GM19193 (cell line): Measurements from ENCODE around the gene FMNL3.

Experiments
- POLR2A ChIP-seq: IDR thresholded peaks from 4 replicates; pipeline ENCODE4 v1.6.1; 2011; ENCODE audit not compliant: insufficient read depth, insufficient read length; ENCODE audit errors: extremely low read depth

Gene FMNL3

DNA sequence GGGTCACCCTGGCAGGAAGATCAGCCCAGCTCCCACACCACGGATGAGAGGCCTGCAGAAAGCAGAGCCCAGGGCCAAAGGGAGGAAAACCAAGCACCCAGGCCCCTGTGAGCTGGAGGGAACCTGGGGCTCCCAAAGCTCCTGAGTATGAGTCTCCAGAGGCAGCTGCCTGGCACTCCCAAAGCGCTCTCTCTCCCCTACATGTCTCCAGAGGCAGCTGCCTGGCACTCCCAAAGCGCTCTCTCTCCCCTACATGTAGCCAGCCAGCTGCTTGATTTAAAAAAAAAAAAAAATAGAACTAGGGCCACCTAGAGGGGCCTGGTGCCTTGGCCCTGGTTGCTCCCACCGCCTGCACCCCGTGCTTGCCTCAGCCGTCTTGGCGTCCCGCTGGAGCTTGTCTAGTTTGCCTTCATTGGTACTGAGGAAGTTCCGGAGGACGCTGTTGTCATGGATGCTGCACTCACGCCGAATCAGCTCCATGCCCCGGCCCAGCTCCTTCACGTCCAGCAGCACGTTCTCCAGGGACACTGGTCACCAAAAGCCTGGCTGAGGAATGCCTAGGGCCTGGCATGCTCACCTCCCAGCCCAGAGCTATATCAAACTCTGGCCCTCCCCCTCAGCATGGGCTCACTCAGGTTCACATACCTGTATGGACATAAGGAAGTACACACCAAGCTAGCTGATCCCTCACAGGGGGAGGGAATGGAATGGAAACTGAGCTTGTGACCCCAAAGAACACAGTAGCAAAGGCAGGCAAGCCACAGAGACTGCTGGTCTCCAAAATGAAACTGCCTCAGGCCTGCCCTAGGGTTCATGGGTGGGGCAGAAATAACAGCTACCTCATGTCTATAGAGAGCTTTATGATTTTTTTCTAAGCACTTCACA is 59.1 kb downstream of the FMNL3 start:
- no peak for TF ChIP-seq POLR2A

DNA sequence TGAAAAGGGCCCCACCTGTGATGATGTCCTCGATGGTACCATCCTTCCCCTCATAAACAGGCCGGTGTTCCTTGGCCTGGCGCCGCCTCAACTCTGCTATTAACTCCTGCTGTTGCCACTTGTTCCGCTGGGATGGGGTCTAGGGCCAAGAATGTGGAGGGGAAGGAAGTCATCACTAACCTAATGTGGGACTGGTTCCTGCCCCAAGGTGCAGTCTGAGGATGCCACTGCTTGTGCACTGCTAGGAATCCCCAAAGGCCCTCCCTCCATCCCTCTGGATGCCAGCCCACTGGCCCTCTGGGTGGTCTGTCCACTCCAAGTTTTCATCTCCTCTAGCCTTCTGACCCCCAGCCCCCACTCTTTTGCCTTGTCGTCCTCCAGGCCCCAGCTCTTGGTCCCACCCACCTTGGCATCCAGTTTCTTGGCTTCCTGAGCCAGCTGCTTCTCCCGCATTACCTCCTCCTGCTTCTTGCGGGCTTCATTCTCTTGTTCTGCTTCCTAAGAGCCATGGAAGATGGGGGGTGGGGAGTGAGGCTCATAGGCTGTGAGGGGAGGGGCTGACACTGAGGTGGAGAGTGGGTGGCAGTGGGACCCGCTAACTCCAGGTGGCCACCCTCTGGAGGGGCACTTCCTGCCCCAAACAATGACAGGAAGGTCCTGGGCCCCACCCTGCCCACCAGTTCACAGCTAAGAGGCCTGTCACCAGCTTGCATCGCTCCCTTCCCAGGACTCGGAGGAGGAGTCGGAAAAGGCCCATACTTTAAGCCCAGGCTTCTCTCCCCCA is 60.1 kb downstream of the FMNL3 start:
- TF ChIP-seq POLR2A, result no peak

DNA sequence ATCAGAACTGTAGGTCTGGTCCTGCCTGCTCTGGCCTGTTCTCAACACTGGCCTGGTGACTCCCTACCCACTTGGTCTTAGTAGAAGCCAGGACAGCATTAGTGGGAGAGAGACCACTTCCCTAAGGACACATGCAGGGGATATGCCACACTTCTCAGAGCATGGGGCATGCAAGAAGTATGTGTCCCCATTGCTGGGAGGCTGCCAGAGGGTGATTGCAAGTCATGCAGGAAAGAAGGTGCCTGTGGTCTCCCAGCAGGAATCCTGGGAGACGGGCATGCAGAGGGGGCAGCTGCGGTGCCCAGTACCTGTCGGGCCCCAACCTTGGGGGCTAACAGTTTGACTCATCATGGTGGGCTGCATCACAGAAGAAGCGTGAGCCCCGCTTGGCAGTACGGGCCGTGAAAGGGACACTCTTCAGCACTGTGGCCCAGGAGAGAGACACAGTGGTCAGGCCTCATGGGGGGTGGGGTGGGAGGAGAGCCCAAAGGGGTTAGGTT is 60.8 kb downstream of the FMNL3 start:
- no peak for TF ChIP-seq POLR2A

DNA sequence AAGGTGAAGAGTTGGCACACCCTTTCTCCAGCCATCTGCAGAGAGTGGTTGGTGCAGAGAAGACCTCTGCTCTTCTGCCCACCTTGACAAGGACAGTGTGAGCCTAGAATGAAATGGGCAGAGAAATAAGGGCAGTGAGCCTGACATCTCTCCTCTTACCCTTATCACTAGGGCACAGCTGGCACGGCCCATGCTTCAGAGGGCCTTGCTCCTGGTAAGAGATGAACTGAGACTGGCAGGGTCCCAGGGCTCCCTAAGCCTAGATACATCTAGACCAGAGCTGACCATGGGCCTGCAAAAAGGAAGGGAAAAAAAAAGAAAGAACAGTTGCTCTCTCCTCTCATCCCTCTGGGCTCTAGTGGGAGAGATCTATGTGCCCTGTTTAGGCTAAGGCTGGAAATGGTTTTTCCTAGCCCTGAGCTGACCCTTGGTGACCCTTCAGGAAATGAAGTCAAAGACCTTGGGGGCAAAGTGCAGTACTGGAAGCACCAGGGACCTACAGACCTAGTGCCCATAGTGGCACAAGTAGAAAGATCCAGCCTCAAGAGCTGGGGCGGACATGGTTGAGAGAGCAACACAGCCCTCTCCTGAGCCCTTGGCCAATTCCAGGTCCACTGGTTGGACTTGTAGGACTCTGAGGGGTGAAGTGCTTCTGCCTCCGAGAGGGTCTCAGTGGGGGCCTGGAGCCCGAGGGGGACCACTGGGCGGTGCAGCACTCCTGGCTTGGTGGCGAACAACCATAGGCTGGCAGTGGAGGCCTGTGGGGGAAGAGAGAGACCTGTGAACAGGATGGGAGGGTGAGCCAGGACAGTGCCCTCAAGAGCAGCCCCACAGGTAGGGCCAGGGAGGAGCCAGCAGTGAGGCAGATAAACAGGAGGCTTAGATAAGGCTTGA is 61.8 kb downstream of the FMNL3 start:
- no peak for TF ChIP-seq POLR2A

DNA sequence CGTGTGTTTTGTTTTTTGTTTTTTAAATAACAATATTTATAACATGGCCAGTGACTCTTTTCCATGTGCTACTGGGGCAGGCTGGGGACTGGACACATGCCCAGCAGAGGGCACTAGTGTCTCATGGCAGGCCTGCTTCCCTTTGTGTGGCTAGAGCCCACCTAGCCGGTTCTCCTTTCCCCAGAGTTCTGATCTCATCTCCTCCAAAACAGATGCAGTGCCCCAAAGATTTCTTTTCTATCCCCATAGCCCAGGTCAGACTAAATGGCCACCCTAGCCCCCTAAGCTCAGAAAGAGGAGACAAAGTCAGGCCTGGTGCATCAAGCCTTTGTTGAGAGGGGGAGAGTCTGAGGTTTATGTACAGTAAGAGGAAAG is 62.6 kb downstream of the FMNL3 start:
- TF ChIP-seq POLR2A, result no peak

DNA sequence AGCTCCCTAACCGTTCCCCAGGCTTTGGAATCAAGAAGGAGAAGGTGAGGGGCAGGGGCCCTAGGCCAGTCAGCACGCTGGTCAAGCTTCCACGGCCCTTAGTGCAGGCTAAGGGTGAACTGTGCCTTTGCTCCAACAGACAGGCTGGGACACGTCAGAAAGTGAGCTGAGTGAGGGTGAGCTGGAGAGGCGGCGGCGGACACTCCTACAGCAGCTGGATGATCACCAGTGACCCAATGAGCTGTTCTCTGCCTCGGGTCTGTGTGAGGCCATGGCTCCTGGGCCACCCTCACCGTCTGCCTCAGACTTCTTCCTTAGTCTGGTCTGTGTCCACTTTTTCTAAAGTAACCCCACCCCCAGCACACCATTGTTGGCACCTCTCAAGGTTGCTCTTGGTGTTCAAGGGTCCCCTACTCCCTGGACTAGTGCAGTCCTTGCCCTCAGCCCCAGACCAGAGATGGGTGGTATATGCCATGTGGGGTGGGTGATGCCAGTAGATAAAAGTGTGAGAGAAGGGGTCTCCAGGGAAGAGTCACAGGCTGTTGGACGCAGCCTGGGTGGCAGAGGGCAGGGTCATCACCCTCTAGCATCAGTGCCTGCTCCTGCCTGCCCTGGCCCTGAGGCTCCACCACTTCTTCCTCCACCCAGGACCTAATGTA is 63.1 kb downstream of the FMNL3 start:
- no peak for TF ChIP-seq POLR2A

DNA sequence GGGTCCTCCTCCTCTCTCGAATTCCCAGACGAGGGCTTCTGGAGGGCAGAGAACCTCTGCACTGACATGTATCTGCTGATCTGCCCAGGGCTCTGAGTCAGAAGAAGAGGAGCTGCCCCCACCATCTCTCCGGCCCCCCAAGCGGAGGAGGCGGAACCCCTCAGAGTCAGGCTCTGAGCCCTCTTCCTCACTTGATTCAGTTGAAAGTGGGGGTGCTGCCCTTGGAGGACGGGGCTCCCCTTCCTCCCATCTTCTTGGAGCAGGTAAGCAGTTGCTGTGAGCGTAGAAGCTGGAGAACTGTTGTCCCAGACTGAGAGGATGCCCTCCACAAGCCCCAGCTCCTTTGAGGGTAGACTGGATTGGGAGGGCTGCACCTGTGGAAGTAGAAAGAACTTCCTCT is 64.1 kb downstream of the FMNL3 start:
- TF ChIP-seq POLR2A, result no peak

DNA sequence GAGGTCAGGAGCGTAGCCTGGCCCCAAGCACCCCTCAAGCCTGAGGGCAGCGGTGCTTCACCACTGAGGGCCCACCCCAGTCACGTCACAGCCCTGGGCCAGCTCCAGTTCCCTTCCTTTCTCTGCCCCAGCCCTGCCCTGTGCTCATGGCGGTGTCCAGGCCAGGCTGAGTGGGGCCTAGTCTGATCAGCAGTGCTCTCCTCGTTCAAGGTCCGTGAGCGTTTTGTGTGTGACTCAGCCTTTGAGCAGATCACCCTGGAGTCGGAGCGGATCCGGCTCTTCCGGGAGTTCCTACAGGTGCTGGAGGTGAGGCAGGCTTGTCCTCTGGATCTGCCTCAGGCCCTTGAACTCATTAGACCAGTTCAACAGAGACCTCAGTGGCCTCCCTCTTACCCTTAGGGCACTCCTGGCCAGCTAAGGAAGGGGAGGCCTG is 64.8 kb downstream of the FMNL3 start:
- no peak for TF ChIP-seq POLR2A

DNA sequence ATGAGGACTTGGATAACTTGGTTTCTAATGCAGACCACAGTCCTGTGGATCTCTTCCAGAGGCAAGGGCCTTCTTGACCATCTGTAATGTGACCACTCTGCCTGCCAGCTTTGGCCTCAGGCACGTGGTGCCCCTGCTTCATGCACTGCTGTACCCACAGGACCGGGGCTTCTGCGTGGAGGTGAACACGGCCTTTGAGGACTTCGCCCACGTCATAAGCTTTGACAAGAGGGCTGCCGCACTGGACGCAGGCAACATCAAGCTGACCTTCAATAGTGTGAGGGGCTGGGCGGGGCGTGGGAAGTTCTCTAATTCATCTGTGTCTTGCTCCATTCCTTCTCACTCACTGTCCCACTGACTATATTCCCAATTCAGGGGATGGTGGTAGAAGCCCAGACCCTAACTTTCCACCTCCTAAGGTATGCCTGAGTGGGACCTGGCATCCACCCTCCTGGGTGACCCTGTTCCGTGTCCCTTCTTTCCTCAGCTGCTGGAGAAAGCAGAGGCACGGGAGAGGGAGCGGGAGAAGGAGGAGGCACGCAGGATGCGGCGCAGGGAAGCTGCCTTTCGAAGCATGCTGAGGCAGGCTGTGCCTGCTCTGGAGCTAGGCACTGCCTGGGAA is 65.3 kb downstream of the FMNL3 start:
- no peak for TF ChIP-seq POLR2A

DNA sequence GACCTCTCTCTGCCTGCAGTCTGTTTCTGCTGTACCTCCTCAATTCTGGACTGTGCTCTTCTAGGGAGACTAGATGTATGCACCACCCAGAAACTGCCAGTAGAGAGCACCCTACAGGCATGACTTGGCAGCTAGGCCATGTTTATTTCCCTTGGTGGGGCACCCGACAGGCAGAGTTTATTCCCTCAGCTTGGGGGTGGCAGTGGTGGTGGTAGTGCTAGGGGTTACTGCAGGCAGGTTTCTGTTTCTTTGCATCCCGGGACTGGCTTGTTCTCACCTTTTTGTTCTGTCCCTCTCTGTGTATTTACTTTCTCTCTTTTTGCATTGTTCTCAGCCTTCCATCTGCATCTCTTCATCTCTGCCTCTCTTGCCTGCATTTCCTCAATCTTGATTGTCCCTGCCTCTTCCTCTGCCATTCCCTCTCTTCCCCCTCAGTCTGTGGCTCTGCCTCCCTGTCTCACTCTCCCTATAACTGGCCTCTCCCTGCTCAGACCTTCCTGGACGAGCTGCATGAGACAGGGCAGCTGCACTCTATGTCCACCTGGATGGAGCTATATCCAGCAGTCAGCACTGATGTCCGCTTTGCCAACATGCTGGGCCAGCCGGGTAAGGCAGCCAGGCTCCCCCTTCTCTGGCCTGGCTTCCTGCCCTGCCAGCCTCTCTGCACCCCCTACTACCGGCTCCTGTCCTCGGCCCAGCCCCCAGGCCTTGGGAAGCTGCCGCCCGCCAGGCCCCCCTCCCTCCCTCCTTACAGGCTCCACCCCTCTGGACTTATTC is 70.0 kb downstream of the FMNL3 start:
- no peak for TF ChIP-seq POLR2A

DNA sequence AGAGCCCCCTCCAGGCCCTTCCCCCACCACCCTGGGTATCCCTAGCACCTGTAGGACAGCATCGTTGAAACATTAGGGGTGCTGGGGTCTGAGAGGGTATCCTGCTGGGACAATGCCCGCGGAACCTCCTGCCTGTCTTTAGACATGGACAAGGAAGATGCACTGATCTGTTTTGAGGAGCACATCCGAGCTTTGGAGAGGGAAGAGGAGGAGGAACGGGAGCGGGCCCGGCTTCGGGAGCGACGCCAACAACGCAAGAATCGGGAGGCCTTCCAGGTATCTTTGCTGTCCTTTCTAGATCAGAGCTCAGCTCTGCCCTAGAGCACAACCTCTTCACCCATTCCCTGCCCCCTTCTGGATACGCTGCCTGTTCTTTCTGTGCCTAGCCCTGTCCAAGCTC is 70.6 kb downstream of the FMNL3 start:
- no peak for TF ChIP-seq POLR2A

DNA sequence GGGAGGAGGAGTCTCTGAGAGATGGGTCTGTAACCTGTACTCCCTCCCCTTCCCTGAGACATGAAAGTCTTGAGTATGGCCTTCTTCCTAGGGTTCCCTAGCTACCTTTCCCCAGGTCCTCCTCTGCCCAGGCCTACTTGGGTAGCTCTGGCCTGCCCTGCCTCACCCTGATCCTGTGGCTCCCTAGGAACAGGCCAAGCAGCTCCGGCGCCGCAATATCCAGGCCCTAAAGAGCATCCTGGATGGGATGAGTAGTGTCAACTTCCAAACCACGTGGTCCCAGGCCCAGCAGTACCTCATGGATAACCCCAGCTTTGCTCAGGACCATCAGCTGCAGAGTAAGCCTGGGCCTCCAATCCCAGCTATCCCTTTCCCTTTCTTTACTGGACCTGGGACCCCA is 71.5 kb downstream of the FMNL3 start:
- TF ChIP-seq POLR2A, result no peak

DNA sequence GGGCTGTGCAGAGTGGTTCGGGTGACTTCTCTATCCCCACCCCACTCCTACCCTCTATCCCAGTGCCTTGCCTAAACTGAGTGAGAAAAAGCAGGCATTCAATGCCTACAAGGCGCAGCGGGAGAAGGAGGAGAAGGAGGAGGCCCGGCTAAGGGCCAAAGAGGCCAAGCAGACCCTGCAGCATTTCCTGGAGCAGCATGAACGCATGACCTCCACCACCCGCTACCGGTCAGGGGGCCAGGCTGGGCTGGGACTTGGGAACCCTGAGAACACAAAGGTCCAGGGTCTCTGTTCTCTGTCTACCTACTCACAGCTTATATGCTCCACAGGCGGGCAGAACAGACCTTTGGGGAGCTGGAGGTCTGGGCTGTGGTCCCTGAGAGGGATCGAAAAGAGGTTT is 72.2 kb downstream of the FMNL3 start:
- peak; percentile 14 for TF ChIP-seq POLR2A

DNA sequence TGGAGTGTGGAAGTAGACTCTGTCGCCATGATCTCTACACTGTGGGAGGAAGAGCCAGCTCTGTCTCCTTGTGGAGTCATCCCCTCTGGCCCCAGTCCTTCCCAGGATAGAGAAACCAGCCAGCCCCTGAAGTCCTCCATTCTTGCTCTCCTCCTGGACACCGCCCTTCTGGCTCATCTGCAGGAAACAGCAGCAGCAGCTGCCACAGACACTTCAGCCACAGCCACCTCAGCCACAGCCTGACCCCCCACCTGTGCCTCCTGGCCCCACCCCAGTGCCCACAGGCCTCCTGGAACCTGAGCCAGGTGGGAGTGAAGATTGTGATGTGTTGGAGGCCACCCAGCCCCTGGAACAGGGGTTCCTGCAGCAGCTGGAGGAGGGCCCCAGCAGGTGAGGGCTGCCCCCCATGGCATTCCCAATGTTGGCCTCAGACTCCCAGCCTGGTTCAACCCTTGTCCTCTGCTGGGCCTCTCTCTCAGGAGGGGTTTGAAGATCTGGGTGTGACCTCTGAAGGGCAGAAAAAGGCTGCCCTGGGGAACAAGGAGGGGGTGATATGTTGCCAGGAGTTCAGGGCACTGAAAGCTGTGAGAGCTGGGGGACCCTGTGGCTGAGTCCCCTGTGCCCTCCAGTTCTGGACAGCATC is 73.4 kb downstream of the FMNL3 start:
- no peak for TF ChIP-seq POLR2A
